Left lung (tissue), 14 donors: Measurements from ENCODE around the gene TMEM114. TPM values are rescaled to one million over a fixed set of nuclear protein-coding genes. Genes with fewer than 3 reads are reported as not detected.

ENCODE experiments used
- ATAC-seq: fragments of 200-7000 bp; cut with Tn5 transposase; one replicate; pipeline ENCODE4 v1.9.1; 2020; ENCODE audit warnings: moderate library complexity
- DNase-seq, 4 donors: peaks; one replicate each; pipeline ENCODE4 v3.0.0-alpha.2; 2013 to 2020
- H3K27ac ChIP-seq, 2 donors: fragments of 200-600 bp; sonication (generic) in 1 of 2; one replicate each; pipeline versions ENCODE4 v1.5.0 to v1.8.0; 2020 to 2021
- H3K27me3 ChIP-seq, 2 donors: fragments of 200-600 bp; sonication (generic) in 1 of 2; one replicate each; pipeline versions ENCODE4 v1.5.0 to v1.8.0; 2020 to 2021
- H3K36me3 ChIP-seq, 2 donors: fragments of 200-600 bp; sonication (generic) in 1 of 2; one replicate each; pipeline versions ENCODE4 v1.5.0 to v1.8.0; 2020 to 2021
- H3K4me1 ChIP-seq, 2 donors: fragments of 200-600 bp; one replicate each; pipeline ENCODE4 v1.8.0; 2021
- H3K4me3 ChIP-seq, 2 donors: fragments of 200-600 bp; sonication (generic) in 1 of 2; one replicate each; pipeline versions ENCODE4 v1.5.0 to v1.8.0; 2020 to 2021; ENCODE audit warnings: mild to moderate bottlenecking in 1 of 2
- H3K9me3 ChIP-seq, 2 donors: fragments of 200-600 bp; sonication (generic) in 1 of 2; one replicate each; pipeline versions ENCODE4 v1.5.0 to v1.8.0; 2020 to 2021
- intact Hi-C, 2 donors: fragments of 100-400 bp; cut with DNase I; formaldehyde crosslinking; loops; one replicate each; pipeline versions ENCODE4 v1.11.2 to v1.14.2; 2022
- long read RNA-seq, 12 donors: library from polyadenylated mRNA in 2 of 12; unstranded in 2 of 12; transcript quantifications; one replicate each; pipeline ENCODE4 v2.0.0 and lab custom pipeline, GENCODE V29; 2019 to 2026
- polyA plus RNA-seq, 6 donors: library from polyadenylated mRNA; unstranded; fragments of 120-200 nt; gene quantifications; one replicate each; pipeline ENCODE4 v1.2.1, GENCODE V29; 2013; ENCODE audit not compliant: insufficient read length in 6 of 6
- total RNA-seq, 2 donors: library from RNA; stranded (reverse); fragmentation: NEBNext Ultra II Directional; extraction: Animal tissue kit (Norgen Biotek cat#: 25700); gene quantifications; one replicate each; pipeline ENCODE4 v1.2.1, GENCODE V29; 2021
- TF ChIP-seq, protein P1 (sequence below), 2 donors: fragments of 200-600 bp; sonication (generic) in 1 of 2; IDR thresholded peaks; one replicate each; pipeline versions ENCODE4 v1.5.0 to v1.8.0; 2021; ENCODE audit warnings: antibody characterized with exemption in 2 of 2
- donor health status: DM: no; HTN: yes; CAD: no.
- donor health status: DM: no; HTN: no; CAD: no.

TMEM114 gene
- total RNA-seq (not detected), polyA plus RNA-seq (not detected)
- long read RNA-seq, donor 1: 0 reads
- long read RNA-seq, donor 2: 0 reads
- long read RNA-seq, donor 3: 0 reads
- long read RNA-seq, donor 4: 0 reads
- long read RNA-seq, donor 5: 0 reads
- long read RNA-seq, donor 6: 0 reads
- long read RNA-seq, donor 7: 0 reads
- long read RNA-seq, donor 8: 0 reads
- long read RNA-seq, donor 9: 0 reads
- long read RNA-seq, donor 10: 0 reads
- long read RNA-seq, donor 11: 0 reads
- long read RNA-seq, donor 12: 0 reads

DNA sequence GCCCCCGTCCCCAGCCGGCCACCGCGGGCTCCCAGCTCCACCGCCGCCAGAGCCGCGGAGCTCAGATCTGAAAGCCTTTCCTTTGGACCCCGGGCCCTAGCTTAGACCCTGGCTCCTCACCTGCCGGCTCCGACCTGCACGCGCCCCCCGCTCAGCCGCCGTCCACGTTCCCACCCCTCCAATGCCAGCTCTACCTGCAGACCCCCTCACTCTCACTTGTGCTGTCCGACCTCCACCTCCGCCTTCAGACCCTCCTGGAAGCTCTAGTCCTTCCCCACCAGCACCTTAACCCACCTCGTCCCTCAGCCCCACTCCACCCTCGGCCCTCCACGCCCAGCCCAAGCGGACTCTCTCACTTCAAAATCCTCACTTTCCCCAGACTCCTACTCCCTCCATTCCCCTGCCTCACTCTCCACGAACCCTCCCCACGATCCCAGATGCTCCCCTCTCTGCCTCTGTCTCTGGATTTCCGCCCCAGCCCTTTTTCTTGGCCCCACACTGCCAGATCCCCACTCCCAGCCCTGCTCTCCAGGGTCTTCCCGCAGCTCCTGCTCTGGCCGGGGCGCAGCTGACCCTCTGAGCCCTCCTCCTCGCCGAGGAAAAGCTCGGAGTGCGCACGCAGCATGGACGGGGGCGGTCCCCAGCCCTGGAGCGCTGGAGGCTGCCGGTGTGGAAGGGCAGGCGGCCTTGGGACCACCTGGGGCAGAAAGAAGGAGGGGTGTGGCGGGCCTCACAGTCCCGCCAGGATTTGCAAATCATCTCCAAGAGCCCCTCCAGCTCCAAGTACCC is at the start of gene TMEM114:
TMEM114 (minus strand) TSS at position 612 of the 789 bp plus-strand sequence. CDS start 673 bp downstream, outside the sequence.
- DNase-seq (no peak), ATAC-seq (no peak)
- intact Hi-C loops: no loop called here
- Histone ChIP-seq H3K36me3 (no peaks in the 10 kb centered on the region), H3K4me1 (no peaks in the 10 kb centered on the region), H3K9me3 (no peaks in the 10 kb centered on the region), H3K27ac (no peak within 1 kb of the TSS), H3K4me3 (no peak within 1 kb of the TSS), H3K27me3 (peaks cover 30 to 81% of the 10 kb centered on the region in 2 donors)
- TF ChIP-seq, protein P1, sequence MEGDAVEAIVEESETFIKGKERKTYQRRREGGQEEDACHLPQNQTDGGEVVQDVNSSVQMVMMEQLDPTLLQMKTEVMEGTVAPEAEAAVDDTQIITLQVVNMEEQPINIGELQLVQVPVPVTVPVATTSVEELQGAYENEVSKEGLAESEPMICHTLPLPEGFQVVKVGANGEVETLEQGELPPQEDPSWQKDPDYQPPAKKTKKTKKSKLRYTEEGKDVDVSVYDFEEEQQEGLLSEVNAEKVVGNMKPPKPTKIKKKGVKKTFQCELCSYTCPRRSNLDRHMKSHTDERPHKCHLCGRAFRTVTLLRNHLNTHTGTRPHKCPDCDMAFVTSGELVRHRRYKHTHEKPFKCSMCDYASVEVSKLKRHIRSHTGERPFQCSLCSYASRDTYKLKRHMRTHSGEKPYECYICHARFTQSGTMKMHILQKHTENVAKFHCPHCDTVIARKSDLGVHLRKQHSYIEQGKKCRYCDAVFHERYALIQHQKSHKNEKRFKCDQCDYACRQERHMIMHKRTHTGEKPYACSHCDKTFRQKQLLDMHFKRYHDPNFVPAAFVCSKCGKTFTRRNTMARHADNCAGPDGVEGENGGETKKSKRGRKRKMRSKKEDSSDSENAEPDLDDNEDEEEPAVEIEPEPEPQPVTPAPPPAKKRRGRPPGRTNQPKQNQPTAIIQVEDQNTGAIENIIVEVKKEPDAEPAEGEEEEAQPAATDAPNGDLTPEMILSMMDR (IDR thresholded peaks at IDR 0.05): no peak

DNA sequence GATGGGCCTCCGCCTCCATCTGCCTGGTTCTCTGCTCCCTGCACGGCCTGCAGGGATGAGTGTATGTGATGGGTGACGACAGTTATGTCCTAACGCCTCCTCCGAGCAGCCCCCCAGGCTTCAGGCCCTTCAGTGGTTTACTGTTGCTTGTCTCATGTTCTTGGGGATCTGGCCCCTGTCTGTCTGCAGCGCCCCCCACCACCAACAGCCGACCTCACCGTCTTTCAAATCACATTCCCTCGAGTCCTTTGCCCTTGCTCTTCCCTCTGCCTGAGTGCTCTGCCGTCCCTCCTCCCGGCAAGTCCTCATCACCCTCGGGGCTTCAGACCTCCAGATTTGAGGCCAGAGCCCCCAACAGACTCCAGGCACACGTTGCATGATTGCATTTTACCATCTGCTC is 49.4 kb upstream of the TMEM114 start:
- Histone ChIP-seq H3K27me3 (no peaks in the 10 kb centered on the region), H3K27ac (no peak overlapping the region), H3K36me3 (peaks cover 0 to 94% of the 10 kb centered on the region in 2 donors), H3K4me1 (peaks cover 0 to 11% of the 10 kb centered on the region in 2 donors), H3K4me3 (no peak overlapping the region), H3K9me3 (no peaks in the 10 kb centered on the region)
- TF ChIP-seq, protein P1 (IDR thresholded peaks at IDR 0.05): no peak
- no peak for ATAC-seq
- intact Hi-C loops: loop anchor here in 1 of 2 donors (10.0 kb wide), 1 partner anchor 65 kb away; no protein-coding TSS in a partner anchor
- DNase-seq: no peak

DNA sequence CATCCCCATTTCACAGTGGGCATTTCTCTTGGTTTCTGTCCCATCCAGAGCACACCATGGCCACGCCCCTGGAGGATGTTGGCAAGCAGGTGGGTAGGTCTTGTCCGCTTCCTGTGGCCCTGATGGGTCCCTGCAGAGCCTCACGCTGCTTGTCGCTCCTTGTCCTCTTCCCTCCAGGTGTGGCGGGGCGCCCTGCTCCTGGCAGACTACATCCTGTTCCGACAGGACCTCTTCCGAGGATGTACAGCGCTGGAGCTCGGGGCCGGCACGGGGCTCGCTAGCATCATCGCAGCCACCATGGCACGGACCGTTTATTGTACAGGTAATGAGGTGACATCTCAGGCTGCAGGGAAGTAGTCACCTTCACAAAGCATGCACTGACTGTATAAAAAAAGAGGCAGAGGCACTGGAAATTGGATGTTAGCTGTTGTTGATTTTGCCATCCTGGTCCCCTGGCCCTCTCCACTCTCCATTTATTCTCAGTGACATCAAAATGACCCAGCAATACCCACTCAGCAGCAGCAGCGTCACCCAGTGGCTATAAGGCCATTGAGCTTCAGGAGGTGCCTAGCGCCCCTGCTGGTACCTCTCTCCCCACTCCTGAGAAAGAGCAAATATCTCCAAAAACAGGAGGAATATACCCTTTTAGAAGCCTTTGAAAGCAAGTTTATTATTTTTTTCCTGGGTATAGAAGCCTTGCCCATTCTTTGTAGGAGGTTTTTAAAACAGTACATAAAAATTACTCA is 44.9 kb upstream of the TMEM114 start:
- Histone ChIP-seq H3K9me3 (no peaks in the 10 kb centered on the region), H3K4me3 (no peak overlapping the region), H3K27me3 (no peaks in the 10 kb centered on the region), H3K4me1 (peaks cover 0 to 26% of the 10 kb centered on the region in 2 donors), H3K36me3 (peaks cover 0 to 90% of the 10 kb centered on the region in 2 donors), H3K27ac (no peak overlapping the region)
- TF ChIP-seq, protein P1 (IDR thresholded peaks at IDR 0.05): no peak
- no peak for ATAC-seq
- intact Hi-C loops: loop anchor here in 1 of 2 donors (10.0 kb wide), 1 partner anchor 60 kb away; no protein-coding TSS in a partner anchor
- no peak for DNase-seq

GRCh38 chr16:8632675-8633182 is 42.4 kb upstream of the TMEM114 start:
- H3K27me3 ChIP-seq: no peaks in the 10 kb centered on the region
- peaks cover 0 to 90% of the 10 kb centered on the region in 2 donors for H3K36me3 ChIP-seq
- peak in 1 of 4 donors; percentile 79 for DNase-seq
- TF ChIP-seq, protein P1 (IDR thresholded peaks at IDR 0.05): no peak
- H3K27ac ChIP-seq: peak overlapping the region; percentile 70 to 98
- intact Hi-C loops: loop anchor here in 1 of 2 donors (10.0 kb wide), 1 partner anchor 58 kb away; no protein-coding TSS in a partner anchor
- ATAC-seq: peak; percentile 88
- peaks cover 0 to 26% of the 10 kb centered on the region in 2 donors for H3K4me1 ChIP-seq
- H3K9me3 ChIP-seq: no peaks in the 10 kb centered on the region
- H3K4me3 ChIP-seq: no peak overlapping the region
